Immature natural killer cell (primary cell): ENCODE data around the gene BRIP1. TPM values are rescaled to one million over a fixed set of nuclear protein-coding genes. Genes with fewer than 3 reads are reported as not detected.

Experiments
- DNase-seq, 3 donors: peaks; one replicate each; pipeline ENCODE4 v3.0.0; 2022; ENCODE audit warnings: mixed read lengths in 1 of 3
- H3K27ac Mint-ChIP-seq, 6 donors: one replicate each; pipeline ENCODE4 v1.8.0; 2020; ENCODE audit warnings: mixed read lengths in 6 of 6, mild to moderate bottlenecking in 5 of 6, inconsistent platforms in 4 of 6, moderate library complexity in 3 of 6
- H3K27me3 Mint-ChIP-seq, 3 donors: one replicate each; pipeline ENCODE4 v1.8.0; 2020 to 2021; ENCODE audit warnings: low read depth in 3 of 3, mild to moderate bottlenecking in 3 of 3, mixed read lengths in 3 of 3, moderate library complexity in 3 of 3, inconsistent platforms in 1 of 3
- H3K36me3 Mint-ChIP-seq, 3 donors: one replicate each; pipeline ENCODE4 v1.8.0; 2020; ENCODE audit warnings: mixed read lengths in 3 of 3, inconsistent platforms in 2 of 3, mild to moderate bottlenecking in 2 of 3
- H3K4me1 Mint-ChIP-seq, 2 donors: one replicate each; pipeline ENCODE4 v1.8.0; 2020; ENCODE audit warnings: inconsistent platforms in 2 of 2, mild to moderate bottlenecking in 2 of 2, mixed read lengths in 2 of 2, moderate library complexity in 1 of 2
- H3K4me3 Mint-ChIP-seq, 5 donors: one replicate each; pipeline ENCODE4 v1.8.0; 2020; ENCODE audit warnings: mild to moderate bottlenecking in 5 of 5, mixed read lengths in 5 of 5, inconsistent platforms in 3 of 5, moderate library complexity in 3 of 5
- H3K9me3 Mint-ChIP-seq, 6 donors: one replicate each; pipeline ENCODE4 v1.8.0; 2020; ENCODE audit warnings: mild to moderate bottlenecking in 6 of 6, mixed read lengths in 6 of 6, inconsistent platforms in 4 of 6, moderate library complexity in 3 of 6
- polyA plus RNA-seq, 3 donors: library from polyadenylated mRNA; unstranded; fragments of 300-500 nt; fragmentation: Illumina TruSeq; gene quantifications; one replicate each; pipeline ENCODE4 v1.2.3, GENCODE V29; 2021

BRIP1 gene
- polyA plus RNA-seq, 3 donors from 2014 or later: 0.68 to 2.4 (median 0.72) TPM

DNA sequence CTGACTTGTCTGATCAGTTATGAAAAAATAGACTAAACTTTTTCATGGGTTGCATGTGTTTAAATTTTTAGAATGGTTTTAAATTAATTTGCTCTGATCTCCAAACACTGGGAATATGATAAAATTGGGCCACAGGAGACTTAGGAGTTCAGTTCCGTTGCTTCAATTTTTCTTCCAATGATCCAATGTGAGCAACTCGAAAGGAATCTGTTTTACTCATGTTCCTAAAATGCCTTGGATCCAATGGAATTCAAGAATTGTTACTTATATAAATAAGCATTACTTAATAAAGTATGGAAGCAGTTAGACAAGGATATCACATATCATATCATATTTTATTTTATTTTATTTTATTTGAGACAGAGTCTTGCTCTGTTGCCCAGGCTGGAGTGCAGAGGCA is 216.3 kb downstream of the BRIP1 start:
- no peaks in the 10 kb centered on the region for H3K4me1 Mint-ChIP-seq
- H3K36me3 Mint-ChIP-seq: peaks cover 0 to 6% (median 0%) of the 10 kb centered on the region in 3 donors
- no peak overlapping the region for H3K4me3 Mint-ChIP-seq
- DNase-seq: no peak
- no peak overlapping the region for H3K27ac Mint-ChIP-seq
- H3K9me3 Mint-ChIP-seq: peaks cover 0 to 6% (median 5%) of the 10 kb centered on the region in 6 donors
- H3K27me3 Mint-ChIP-seq: peaks cover 8 to 9% (median 8%) of the 10 kb centered on the region in 3 donors

DNA sequence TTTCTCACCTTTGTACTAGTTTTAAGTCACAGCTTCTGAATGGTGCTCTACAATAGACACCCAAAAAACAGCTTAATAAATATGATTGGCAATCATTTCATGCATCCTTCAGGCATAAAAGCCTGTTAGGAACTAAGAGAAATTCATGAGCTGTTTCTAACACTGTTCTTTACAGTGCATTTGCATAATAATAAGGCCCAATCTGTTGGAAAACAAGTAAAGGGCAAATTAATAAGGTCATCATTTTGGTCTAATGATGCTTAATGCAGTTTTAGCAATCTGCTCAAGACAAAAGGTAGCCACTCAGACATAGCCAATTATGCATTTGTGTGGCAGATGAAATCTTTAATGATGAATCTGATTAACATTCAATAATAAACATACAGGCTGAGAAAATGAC is 216.8 kb downstream of the BRIP1 start:
- H3K4me1 Mint-ChIP-seq: no peaks in the 10 kb centered on the region
- H3K27ac Mint-ChIP-seq: no peak overlapping the region
- no peak overlapping the region for H3K4me3 Mint-ChIP-seq
- peaks cover 0 to 6% (median 4%) of the 10 kb centered on the region in 6 donors for H3K9me3 Mint-ChIP-seq
- DNase-seq: no peak
- peaks cover 7 to 9% (median 8%) of the 10 kb centered on the region in 3 donors for H3K27me3 Mint-ChIP-seq
- H3K36me3 Mint-ChIP-seq: peaks cover 0 to 6% (median 0%) of the 10 kb centered on the region in 3 donors

DNA sequence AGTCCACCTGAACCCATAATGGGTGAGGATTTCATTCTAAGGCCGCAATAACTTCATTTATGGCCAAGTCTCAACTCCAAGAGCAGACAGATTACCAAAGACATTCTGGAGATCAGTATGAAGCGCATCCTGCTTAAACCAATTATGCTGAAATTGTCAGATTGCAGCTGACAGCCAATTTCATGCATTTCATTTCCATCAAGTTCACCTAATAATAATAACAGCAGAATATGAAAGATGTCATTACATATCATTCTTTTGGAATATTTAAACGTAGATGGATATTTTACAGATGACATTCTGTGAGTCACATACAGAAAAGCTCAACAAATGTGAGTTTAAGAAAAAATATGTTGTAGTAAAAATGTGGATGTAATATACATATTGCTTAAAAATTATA is 217.4 kb downstream of the BRIP1 start:
- Mint-ChIP-seq H3K9me3 (peaks cover 0 to 5% (median 4%) of the 10 kb centered on the region in 6 donors), H3K4me1 (no peaks in the 10 kb centered on the region), H3K27ac (no peak overlapping the region), H3K27me3 (peaks cover 6 to 8% (median 7%) of the 10 kb centered on the region in 3 donors), H3K4me3 (no peak overlapping the region), H3K36me3 (peaks cover 0 to 4% (median 0%) of the 10 kb centered on the region in 3 donors)
- DNase-seq: no peak

DNA sequence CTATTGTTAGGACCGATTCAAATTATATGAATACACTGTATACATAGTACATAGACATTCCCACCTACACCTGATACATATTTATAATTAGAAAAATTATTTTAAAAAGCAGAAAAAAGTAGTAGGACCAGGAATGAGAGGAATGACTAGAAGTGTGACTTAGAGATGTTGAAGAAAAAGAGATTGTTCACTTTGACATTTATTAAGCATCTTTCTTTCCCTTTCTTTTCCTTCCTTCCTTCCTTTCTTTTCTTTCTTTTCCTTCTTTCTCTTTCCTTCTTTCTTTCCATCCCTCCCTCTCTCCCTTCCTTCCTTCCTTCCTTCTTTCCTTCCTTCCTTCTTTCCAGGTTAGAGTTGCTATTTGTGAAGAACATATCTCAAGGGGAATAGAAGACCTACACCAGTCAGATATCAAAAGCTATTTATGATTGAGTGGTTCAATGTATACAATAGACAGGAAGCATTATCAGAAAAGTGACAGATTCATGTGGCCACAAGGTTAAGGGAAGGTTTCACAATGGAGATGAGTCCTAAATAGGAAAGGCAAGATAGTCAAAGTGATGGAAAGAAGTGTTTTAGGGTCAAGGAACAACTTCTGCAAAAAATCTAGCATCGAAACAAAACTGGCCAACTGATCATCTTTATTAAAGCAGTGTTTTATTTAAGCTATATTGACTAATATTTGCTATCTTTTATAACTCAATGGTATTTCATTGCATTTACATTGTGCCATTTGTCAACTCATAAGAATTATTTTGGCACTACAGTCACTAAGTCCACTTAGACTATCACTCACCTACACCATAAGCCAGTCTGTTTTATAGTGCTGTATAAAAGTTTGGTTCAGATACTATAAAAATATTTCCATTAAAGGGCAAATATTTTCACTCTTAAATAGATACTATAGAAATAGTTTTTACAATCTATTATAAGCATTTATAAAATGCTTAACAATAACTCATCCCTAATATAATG is 218.2 kb downstream of the BRIP1 start:
- Mint-ChIP-seq H3K4me1 (no peaks in the 10 kb centered on the region), H3K27ac (no peak overlapping the region), H3K27me3 (peaks cover 2 to 7% (median 5%) of the 10 kb centered on the region in 3 donors), H3K36me3 (no peaks in the 10 kb centered on the region), H3K4me3 (no peak overlapping the region), H3K9me3 (peaks cover 0 to 2% (median 0%) of the 10 kb centered on the region in 6 donors)
- DNase-seq: no peak

DNA sequence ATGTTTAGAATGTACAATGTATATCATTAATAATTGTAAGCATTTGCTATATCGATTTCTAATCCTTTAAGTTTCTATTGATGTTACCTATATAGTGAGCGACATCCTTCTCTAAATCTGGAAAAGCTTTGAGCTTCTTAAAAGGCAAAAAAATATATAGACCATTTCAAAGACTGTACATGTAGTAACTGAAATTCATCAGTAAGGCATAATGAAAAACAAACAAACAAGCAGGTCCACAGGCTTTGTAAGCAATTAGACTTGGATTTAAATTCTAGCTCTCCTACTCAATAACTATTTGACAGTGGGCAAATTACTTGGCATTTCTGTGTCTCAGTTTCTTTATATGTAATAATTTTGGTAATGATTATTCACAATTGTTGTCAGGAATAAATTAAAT is 220.6 kb downstream of the BRIP1 start:
- peaks cover 5 to 6% (median 5%) of the 10 kb centered on the region in 3 donors for H3K27me3 Mint-ChIP-seq
- H3K4me1 Mint-ChIP-seq: no peaks in the 10 kb centered on the region
- no peak for DNase-seq
- no peaks in the 10 kb centered on the region for H3K36me3 Mint-ChIP-seq
- H3K4me3 Mint-ChIP-seq: no peak overlapping the region
- H3K9me3 Mint-ChIP-seq: no peaks in the 10 kb centered on the region
- H3K27ac Mint-ChIP-seq: no peak overlapping the region

DNA sequence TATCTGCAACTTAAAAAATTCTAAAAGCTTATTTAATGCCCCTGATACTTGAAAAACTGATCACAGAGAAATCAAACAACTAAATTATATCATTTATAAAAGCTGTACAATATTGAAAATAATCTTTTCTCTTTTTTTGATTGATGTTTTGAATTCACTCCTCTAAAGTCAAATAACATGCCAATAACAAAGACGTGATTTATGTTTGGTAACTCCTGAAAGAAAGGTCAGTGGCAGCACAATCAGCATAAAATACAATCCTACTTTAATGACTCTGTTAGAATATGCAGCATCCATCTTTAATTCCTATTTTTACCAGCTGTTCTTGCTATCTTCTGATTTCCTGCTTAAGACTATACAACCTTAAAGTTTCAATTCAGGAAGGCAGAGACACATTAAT is 221.6 kb downstream of the BRIP1 start:
- Mint-ChIP-seq H3K27me3 (peaks cover 4 to 6% (median 5%) of the 10 kb centered on the region in 3 donors), H3K4me3 (no peak overlapping the region), H3K9me3 (no peaks in the 10 kb centered on the region), H3K27ac (no peak overlapping the region), H3K36me3 (no peaks in the 10 kb centered on the region), H3K4me1 (no peaks in the 10 kb centered on the region)
- no peak for DNase-seq

DNA sequence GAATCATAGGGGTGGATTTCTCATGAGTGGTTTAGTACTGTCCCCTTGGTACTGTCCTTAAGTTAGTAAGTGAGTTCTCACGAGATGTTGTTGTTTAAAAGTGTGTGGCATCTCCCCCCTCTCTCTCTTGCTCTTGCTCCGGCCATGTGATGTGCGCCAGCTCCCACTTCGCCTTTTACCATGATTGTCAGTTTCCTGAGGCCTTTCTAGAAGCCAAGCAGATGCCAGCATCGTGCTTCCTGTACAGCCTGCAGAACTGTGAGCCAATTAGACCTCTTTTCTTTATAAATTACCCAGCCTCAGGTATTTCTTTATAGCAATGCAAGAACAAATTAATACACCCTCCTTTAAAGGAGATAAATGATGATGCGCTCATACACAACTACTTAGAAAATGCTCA is 222.2 kb downstream of the BRIP1 start:
- no peaks in the 10 kb centered on the region for H3K36me3 Mint-ChIP-seq
- no peaks in the 10 kb centered on the region for H3K4me1 Mint-ChIP-seq
- peaks cover 5 to 9% (median 6%) of the 10 kb centered on the region in 3 donors for H3K27me3 Mint-ChIP-seq
- H3K9me3 Mint-ChIP-seq: no peaks in the 10 kb centered on the region
- DNase-seq: no peak
- H3K4me3 Mint-ChIP-seq: no peak overlapping the region
- H3K27ac Mint-ChIP-seq: no peak overlapping the region

DNA sequence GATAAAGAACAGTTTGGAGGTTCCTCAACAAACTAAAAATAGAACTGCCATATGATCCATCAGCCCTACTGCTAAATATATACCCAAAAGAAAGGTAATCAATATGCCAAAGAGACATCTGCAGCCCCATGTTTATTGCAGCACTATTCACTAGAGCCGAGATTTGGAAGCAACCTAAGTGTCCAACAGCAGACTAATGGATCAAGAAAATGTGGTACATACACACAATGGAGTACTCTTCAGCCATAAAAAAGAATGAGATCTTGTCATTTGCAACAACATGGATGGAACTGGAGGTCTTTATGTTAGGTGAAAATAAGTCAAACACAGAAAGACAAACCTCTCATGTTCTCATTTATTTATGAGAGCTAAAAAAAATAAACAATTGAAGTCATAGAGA is 223.5 kb downstream of the BRIP1 start:
- no peak for DNase-seq
- Mint-ChIP-seq H3K36me3 (no peaks in the 10 kb centered on the region), H3K4me3 (no peak overlapping the region), H3K9me3 (peaks cover 0 to 5% (median 0%) of the 10 kb centered on the region in 6 donors), H3K4me1 (no peaks in the 10 kb centered on the region), H3K27me3 (peaks cover 6 to 12% (median 7%) of the 10 kb centered on the region in 3 donors), H3K27ac (no peak overlapping the region)

DNA sequence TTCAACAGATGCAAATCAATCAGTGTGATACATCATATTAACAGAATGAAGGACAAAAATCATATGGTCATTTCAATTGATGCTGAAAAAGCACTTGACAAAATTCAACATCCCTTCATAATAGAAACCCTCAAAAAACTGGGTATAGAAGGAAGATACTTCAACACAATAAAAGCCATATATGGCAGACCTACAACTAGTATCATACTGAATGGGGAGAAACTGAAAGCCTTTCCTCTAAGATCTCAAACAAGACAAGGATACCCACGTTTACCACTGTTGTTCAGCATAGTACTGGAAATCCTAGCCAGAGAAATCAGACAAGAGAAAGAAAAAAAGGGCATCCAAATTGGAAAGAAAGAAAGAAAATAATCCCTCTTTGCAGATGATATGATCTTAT is 225.2 kb downstream of the BRIP1 start:
- H3K27me3 Mint-ChIP-seq: peaks cover 4 to 14% (median 6%) of the 10 kb centered on the region in 3 donors
- DNase-seq: no peak
- no peaks in the 10 kb centered on the region for H3K4me1 Mint-ChIP-seq

DNA sequence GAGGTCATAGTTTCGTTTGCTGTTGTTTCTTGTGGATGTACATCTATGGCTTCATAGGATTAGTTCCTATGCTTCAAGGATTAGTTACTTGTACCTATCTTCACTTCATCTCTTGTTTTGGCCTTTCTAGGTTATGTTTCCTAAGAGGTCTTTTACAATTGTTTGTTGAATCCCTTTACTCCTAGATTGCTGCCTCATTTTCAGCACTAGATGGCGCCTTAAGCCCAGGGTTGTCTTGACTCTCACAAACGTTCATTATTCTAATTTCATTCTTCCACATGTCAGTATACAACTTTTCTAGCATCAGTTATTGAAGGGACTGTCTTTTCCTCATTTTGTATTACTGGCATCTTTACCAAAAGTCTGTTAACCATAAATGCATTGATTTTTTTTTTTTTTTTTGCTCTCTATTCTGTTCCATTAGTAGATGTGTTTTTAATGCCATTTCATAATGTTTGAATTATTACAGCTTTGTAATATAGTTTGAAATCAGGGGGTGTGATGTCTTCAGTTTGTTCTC is 227.4 kb downstream of the BRIP1 start:
- Mint-ChIP-seq H3K36me3 (no peaks in the 10 kb centered on the region), H3K4me1 (no peaks in the 10 kb centered on the region), H3K27ac (no peak overlapping the region), H3K27me3 (peaks cover 4 to 16% (median 6%) of the 10 kb centered on the region in 3 donors), H3K9me3 (peaks cover 0 to 5% (median 0%) of the 10 kb centered on the region in 6 donors), H3K4me3 (no peak overlapping the region)
- peak; percentile 30 to 46 (median 41) for DNase-seq

More for the DNA sequence above, 225.2 kb downstream of the BRIP1 start:
- Mint-ChIP-seq H3K4me3 (no peak overlapping the region), H3K36me3 (no peaks in the 10 kb centered on the region), H3K9me3 (peaks cover 0 to 5% (median 0%) of the 10 kb centered on the region in 6 donors), H3K27ac (no peak overlapping the region)

DNA sequence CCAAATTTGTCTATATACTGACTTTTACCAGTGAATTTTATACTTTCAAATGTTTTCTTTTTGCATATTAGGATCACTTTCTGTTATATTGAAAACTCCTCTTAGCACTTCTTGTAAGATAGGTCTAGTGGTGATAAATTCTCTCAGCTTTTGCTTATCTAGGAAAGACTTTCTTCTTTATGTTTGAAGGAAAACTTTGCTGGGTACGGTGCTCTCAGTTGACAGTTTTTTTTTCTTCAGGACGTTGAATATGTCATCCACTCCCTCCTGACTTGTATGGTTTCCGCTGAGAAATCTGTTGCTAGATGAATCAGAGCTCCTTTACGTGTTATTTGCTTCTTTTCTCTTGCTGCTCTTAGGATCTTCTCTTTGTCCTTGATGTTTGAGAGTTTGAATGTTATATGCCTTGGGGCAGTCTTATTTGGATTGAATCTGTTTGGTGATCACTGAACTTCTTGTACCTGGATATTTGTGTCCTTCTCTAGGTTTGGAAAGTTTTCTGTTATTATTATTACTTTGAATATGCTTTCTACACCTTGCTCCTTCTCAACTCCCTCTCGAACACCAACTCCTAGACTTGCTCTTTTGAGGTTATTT is 228.3 kb downstream of the BRIP1 start:
- H3K27me3 Mint-ChIP-seq: peaks cover 4 to 16% (median 6%) of the 10 kb centered on the region in 3 donors
- no peak overlapping the region for H3K27ac Mint-ChIP-seq
- H3K9me3 Mint-ChIP-seq: peaks cover 0 to 5% (median 0%) of the 10 kb centered on the region in 6 donors
- H3K36me3 Mint-ChIP-seq: no peaks in the 10 kb centered on the region
- no peaks in the 10 kb centered on the region for H3K4me1 Mint-ChIP-seq
- H3K4me3 Mint-ChIP-seq: no peak overlapping the region
- DNase-seq: no peak

DNA sequence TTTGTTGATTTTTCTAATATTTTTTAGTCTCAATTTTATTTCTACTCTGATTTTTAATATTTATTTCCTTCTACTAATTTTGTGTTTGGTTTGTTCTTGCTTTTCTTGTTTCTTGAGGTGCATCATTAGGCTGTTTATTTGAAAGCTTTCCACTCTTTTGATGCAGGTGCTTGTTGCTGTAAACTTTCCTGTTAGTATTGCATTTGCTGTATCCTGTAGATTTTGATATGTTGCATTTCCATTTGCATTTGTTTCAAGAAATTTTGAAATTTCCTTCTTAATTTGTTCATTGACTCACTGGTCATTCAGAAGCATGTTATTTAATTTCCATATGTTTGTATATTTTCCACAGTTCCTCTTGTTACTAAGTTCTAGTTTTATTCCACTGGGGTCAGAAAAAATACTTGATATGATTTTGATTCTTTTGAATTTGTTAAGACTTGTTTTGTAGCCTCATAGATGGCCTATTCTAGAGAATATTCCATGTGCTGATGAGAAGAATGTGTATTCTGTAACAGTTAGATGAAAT is 229.3 kb downstream of the BRIP1 start:
- H3K4me3 Mint-ChIP-seq: no peak overlapping the region
- no peak for DNase-seq
- no peak overlapping the region for H3K27ac Mint-ChIP-seq
- no peaks in the 10 kb centered on the region for H3K4me1 Mint-ChIP-seq
- H3K36me3 Mint-ChIP-seq: no peaks in the 10 kb centered on the region
- H3K9me3 Mint-ChIP-seq: peaks cover 0 to 5% (median 0%) of the 10 kb centered on the region in 6 donors
- peaks cover 4 to 16% (median 6%) of the 10 kb centered on the region in 3 donors for H3K27me3 Mint-ChIP-seq

DNA sequence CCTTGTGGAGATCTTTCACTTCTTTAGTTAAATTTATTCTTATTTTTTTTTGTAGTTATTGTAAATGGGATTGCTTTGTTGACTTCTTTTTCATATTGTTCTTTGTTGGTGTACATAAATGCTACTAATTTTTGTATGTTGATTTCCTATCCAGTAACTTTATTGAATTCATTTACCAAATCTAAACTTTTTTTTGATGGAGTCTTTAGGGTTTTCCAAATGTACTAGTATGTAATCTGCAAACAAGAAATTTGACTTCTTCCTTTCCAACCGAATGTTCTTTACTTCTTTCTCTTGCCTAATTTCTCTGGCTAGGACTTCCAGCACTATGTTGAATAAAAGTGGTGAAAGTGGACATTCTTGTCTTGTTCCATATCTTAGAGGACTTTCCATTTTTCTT is 230.5 kb downstream of the BRIP1 start:
- no peak overlapping the region for H3K27ac Mint-ChIP-seq

More for the DNA sequence above, 230.5 kb downstream of the BRIP1 start:
- no peaks in the 10 kb centered on the region for H3K36me3 Mint-ChIP-seq
- H3K4me1 Mint-ChIP-seq: no peaks in the 10 kb centered on the region
- H3K27me3 Mint-ChIP-seq: peaks cover 4 to 11% (median 6%) of the 10 kb centered on the region in 3 donors
- H3K4me3 Mint-ChIP-seq: no peak overlapping the region
- DNase-seq: no peak
- H3K9me3 Mint-ChIP-seq: peaks cover 0 to 5% (median 0%) of the 10 kb centered on the region in 6 donors
